H4 (cell line): ENCODE data around the gene HAS3. TPM values are rescaled to one million over a fixed set of nuclear protein-coding genes. Genes with fewer than 3 reads are reported as not detected.

Source experiments
- DNase-seq: peaks from one replicate; pipeline ENCODE4 v3.0.0-alpha.2; 2015; ENCODE audit warnings: low spot score
- total RNA-seq: library from RNA; depleted of rRNA; stranded (reverse); fragments of >200 nt; shearing (Covaris generic); gene quantifications from 2 replicates; pipeline ENCODE4 v1.2.3, GENCODE V29; 2014

The HAS3 gene
- total RNA-seq, 1 experiment from 2014 or later: not detected

- no peak for DNase-seq
These were observed 16.2 kb upstream of the HAS3 start for GRCh38 chr16:69089091-69089910.

- no peak for DNase-seq
These were observed 11.5 kb upstream of the HAS3 start for GRCh38 chr16:69093974-69094373.

GRCh38 chr16:69094501-69094900 is 11.0 kb upstream of the HAS3 start:
- DNase-seq: no peak

- no peak for DNase-seq
These were observed 10.3 kb upstream of the HAS3 start for GRCh38 chr16:69095193-69095592.

GRCh38 chr16:69100071-69100691 is 5.3 kb upstream of the HAS3 start:
- no peak for DNase-seq

- no peak for DNase-seq
These were observed 1.2 kb downstream of the HAS3 start for GRCh38 chr16:69106491-69107315.

- no peak for DNase-seq
These were observed 2.0 kb downstream of the HAS3 start for GRCh38 chr16:69107316-69107962.

- DNase-seq: no peak
These were observed 2.8 kb downstream of the HAS3 start for GRCh38 chr16:69108064-69108904.

- DNase-seq: no peak
These were observed 3.4 kb downstream of the HAS3 start for GRCh38 chr16:69108905-69109252.

- no peak for DNase-seq
These were observed 4.2 kb downstream of the HAS3 start for GRCh38 chr16:69109486-69110270.

- DNase-seq: no peak
These were observed 5.0 kb downstream of the HAS3 start for GRCh38 chr16:69110406-69110805.

GRCh38 chr16:69111216-69111875 is 5.9 kb downstream of the HAS3 start:
- no peak for DNase-seq

- DNase-seq: no peak
These were observed 6.4 kb downstream of the HAS3 start for GRCh38 chr16:69111876-69112230.

- peak; percentile 27 for DNase-seq
These were observed 7.1 kb downstream of the HAS3 start for GRCh38 chr16:69112285-69113129.

GRCh38 chr16:69113216-69113615 is 7.8 kb downstream of the HAS3 start:
- no peak for DNase-seq

- no peak for DNase-seq
These were observed 9.0 kb downstream of the HAS3 start for GRCh38 chr16:69114346-69114975.

- no peak for DNase-seq
These were observed 9.5 kb downstream of the HAS3 start for GRCh38 chr16:69114976-69115355.

GRCh38 chr16:69115361-69115760 is 9.9 kb downstream of the HAS3 start:
- DNase-seq: no peak

GRCh38 chr16:69115837-69116236 is 10.4 kb downstream of the HAS3 start:
- no peak for DNase-seq
